SHP77 (cell line): ENCODE data around the gene TRIM47.
A peak's percentile ranks its signal among the peaks of the same experiment; 100 is the strongest.

Experiments
- DNase-seq, 2 experiments: peaks; one replicate each; lab custom pipeline; 2025; lab: John Stamatoyannopoulos, UW

Gene TRIM47

GRCh38 chr17:75878174-75878998 is at the start of gene TRIM47:
TSS of gene TRIM47 (minus strand) at chr17:75878581. CDS start at chr17:75878548, 33 bp downstream.
- peak; percentile 51 to 69 for DNase-seq

GRCh38 chr17:75927286-75927922 is 49.0 kb upstream of the TRIM47 start:
- DNase-seq, result peak; percentile 34 to 70

GRCh38 chr17:75926456-75926855 is 48.1 kb upstream of the TRIM47 start:
- DNase-seq, result no peak

GRCh38 chr17:75925912-75926311 is 47.5 kb upstream of the TRIM47 start:
- no peak for DNase-seq

- DNase-seq, result no peak
Observed at GRCh38 chr17:75925103-75925502, 46.7 kb upstream of the TRIM47 start.

GRCh38 chr17:75922963-75923874 is 44.8 kb upstream of the TRIM47 start:
- no peak for DNase-seq

GRCh38 chr17:75922173-75922961 is 44.0 kb upstream of the TRIM47 start:
- no peak for DNase-seq

- DNase-seq, result no peak
Observed at GRCh38 chr17:75921596-75921995, 43.2 kb upstream of the TRIM47 start.

- no peak for DNase-seq
Observed at GRCh38 chr17:75920045-75920560, 41.7 kb upstream of the TRIM47 start.

GRCh38 chr17:75919611-75920010 is 41.2 kb upstream of the TRIM47 start:
- DNase-seq, result no peak

- DNase-seq, result no peak
Observed at GRCh38 chr17:75917917-75918445, 39.6 kb upstream of the TRIM47 start.

- peak in 1 of 2 experiments; percentile 25 for DNase-seq
Observed at GRCh38 chr17:75917141-75917916, 38.9 kb upstream of the TRIM47 start.

- DNase-seq, result peak; percentile 31 to 50
Observed at GRCh38 chr17:75915268-75915667, 36.9 kb upstream of the TRIM47 start.

GRCh38 chr17:75914643-75915267 is 36.4 kb upstream of the TRIM47 start:
- DNase-seq, result peak; percentile 69 to 82

- DNase-seq, result peak; percentile 54 to 79
Observed at GRCh38 chr17:75913537-75914210, 35.3 kb upstream of the TRIM47 start.

- DNase-seq, result peak; percentile 28 to 52
Observed at GRCh38 chr17:75910699-75911098, 32.3 kb upstream of the TRIM47 start.

GRCh38 chr17:75909812-75910274 is 31.5 kb upstream of the TRIM47 start:
- peak; percentile 90 to 92 for DNase-seq

- peak; percentile 85 to 92 for DNase-seq
Observed at GRCh38 chr17:75909051-75909811, 30.9 kb upstream of the TRIM47 start.
